Inflammatory macrophage treated with lipopolysaccharide for 4 hours (primary cell): ENCODE measurements around the gene ELP4.
"Not testable (repeated sequence)": the region's sequence is repeated elsewhere in the genome, so short reads cannot be mapped to it uniquely, and the experiment has no call there.

ENCODE experiments used
- DNase-seq: peaks from one replicate; pipeline ENCODE4 v3.0.0-alpha.2; 2020

ELP4 gene

GRCh38 chr11:31649129-31649966, 139.8 kb downstream of the ELP4 start:
- no peak for DNase-seq

GRCh38 chr11:31651208-31651607, 141.6 kb downstream of the ELP4 start:
- no peak for DNase-seq

- DNase-seq: no peak
These were observed 142.3 kb downstream of the ELP4 start for GRCh38 chr11:31651822-31652221.

DNA sequence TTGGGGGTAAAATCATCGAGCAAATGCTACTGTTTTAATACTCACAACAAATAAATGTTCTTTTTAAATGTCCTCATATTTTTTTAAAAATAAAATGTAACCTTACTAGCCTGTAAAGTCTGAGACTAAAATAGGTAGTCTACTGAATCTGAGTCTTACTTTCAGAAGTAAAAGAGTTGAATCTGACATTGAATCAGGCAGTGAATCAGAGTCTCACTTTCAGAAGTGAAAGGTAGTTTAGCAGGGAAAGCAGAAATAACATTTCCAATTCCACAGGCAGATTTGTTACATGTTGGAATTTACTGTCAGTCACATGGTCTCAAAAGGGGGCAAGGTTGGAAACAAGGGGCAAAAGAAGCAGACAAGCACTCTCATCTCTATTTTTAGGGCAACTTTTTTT, 143.0 kb downstream of the ELP4 start:
- DNase-seq: no peak

- no peak for DNase-seq
These were observed 145.9 kb downstream of the ELP4 start for GRCh38 chr11:31655483-31655882.

- DNase-seq: no peak
These were observed 146.5 kb downstream of the ELP4 start for GRCh38 chr11:31656051-31656450.

DNA sequence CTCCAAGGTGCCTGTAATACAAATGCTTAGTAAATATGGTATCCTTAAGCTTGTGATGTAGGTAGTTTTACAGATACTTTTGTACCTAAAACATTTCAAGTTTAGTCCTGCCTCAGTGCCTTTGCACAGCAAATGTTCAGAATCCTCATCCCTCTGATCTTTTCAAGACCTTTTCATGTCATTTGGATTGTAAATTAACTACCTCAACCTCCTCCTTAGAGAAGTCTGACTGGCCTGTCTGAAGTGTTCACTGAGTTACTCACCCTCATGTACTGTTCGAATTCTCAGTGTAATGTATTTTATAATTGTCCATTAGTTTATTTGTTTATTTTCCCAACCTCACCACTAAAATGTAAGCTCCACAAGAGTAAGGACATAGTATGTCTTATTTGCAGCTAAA, 147.5 kb downstream of the ELP4 start:
- no peak for DNase-seq

DNA sequence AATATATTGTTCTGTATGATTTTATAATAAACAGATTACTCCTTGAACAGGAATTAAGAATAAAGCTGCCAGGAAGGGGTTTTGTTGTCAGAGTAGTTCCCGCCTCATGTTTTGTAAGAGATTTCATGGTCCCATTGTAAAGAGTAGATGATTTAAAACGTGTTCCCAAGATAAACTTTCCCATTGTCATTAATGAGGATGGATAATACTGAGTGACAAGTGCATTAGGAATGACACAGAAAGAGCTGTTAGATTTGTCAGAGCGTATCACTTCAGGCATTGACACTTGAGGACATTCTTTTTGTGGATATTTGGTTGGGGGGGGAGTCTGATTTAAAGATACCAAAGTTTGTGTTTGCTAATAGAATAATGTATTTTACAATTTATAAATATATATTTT, 154.6 kb downstream of the ELP4 start:
- DNase-seq: no peak

- no peak for DNase-seq
These were observed 155.4 kb downstream of the ELP4 start for GRCh38 chr11:31664954-31665353.

DNA sequence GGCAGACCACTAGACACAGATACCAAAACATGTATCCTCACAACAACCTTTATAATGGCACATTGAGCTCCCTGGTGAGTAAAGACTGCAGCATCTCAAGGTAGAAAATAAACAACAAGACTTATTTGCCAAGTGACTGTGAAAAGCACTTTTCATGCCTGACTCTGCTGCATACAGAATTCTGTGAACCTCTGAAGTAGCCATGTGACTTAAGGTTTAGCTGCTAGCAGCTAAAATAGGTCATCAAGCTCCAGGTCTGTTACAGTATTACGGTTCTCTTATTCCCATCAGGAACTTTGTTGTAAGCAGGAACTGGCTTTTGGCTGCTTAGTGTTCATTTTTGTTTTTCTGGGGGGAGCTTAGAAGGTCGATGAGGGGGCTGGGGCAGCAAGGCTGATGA, 162.1 kb downstream of the ELP4 start:
- DNase-seq: no peak

- not testable (repeated sequence) for DNase-seq
These were observed 163.5 kb downstream of the ELP4 start for GRCh38 chr11:31673108-31673507.

- DNase-seq: no peak
These were observed 166.9 kb downstream of the ELP4 start for GRCh38 chr11:31676280-31676982.

DNA sequence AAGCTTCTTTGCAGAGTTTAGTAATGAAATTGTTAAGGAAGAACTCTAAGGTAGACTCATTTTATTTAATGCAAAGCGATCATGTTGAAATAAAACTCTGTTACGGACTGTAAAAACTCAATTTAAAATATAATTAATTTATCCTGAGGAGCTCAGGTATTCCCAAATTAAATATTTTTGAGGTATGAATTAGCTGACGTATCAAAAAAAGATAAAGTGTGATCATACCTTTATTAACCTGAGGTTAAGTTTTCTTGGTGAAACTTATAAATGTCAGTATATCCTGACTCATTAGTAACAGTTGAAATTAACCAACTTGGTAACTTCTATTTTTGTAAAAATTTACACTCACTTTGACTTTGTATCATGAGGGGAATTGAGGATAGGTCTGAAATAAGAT, 171.2 kb downstream of the ELP4 start:
- DNase-seq: no peak

DNA sequence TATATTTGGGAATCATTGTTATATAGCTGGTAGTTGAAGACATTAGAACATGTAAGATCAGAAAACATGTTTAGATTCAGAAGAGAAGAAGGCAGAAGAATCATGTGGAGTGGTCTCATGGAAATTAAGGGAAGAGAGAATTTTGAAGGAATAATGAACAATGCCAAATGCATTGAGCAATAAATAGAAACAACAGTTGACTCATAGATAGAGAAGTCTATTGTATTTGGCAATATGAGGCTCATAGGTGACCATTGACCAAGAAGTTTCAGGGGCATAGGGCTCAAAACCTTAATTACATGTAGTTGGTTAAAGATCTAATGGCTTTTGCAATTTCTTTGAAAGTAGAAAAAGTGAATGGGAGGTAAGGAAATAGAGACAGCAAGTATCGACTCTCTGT, 177.7 kb downstream of the ELP4 start:
- DNase-seq: no peak

- DNase-seq: no peak
These were observed 178.3 kb downstream of the ELP4 start for GRCh38 chr11:31687861-31688260.

DNA sequence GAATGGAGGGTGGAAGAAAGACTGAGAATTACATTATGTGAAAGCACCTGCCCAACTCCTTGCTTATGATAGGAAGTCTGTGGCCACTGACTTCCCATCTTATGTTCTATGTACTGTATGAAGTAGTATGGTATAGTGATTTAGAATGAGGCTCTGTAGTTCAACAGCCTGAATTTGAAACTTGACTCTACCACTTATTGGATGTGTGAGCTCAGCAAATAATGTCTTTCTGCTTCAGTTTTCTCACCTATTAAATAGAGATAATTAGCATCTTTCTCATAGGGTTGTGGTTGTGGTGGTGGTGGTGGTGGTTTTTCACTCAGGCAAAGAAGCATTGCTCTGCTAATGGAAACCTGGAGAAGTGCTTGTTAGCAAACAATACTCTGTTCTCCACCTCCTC, 180.0 kb downstream of the ELP4 start:
- no peak for DNase-seq

- DNase-seq: no peak
These were observed 180.5 kb downstream of the ELP4 start for GRCh38 chr11:31690041-31690440.

GRCh38 chr11:31690516-31690915, 180.9 kb downstream of the ELP4 start:
- no peak for DNase-seq

DNA sequence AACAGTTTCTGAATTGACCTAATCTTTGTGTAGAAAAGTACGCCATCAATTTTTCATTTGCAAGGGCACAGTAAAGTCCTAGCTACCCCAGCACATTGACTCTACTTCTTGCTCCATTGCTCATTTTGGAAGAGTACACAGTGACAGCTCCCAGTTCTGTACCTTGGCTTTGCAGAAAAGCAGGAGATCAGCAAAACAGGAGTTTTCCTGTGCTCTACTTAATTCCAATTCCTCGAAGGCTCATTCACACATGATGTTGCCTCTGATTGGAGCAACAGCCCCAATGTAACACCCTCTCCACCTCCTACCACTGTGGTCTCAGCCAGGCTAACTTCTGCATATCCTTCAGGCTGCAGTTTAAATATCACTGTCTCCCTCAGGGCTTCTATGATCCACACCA, 182.9 kb downstream of the ELP4 start:
- DNase-seq: no peak

GRCh38 chr11:31697049-31697448, 187.5 kb downstream of the ELP4 start:
- not testable (repeated sequence) for DNase-seq

DNA sequence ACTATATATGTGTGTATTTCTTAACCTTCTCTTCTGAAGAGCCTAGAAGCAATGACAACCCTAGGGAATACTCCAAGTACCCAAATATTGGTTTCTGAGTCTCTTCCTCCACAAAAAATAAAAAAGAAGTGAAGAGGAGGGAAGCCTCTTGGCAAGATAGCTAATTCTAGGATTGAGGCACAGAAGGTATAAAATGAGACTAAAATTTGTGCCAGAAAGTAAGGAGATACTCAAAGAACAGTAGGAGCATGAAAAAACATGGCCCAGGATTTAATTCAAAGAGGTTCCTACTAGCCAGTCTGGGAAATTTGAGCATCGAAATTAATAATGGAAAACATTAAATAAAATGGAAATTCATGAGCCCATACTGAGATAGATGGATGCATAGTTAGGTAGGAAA, 189.5 kb downstream of the ELP4 start:
- DNase-seq: no peak

DNA sequence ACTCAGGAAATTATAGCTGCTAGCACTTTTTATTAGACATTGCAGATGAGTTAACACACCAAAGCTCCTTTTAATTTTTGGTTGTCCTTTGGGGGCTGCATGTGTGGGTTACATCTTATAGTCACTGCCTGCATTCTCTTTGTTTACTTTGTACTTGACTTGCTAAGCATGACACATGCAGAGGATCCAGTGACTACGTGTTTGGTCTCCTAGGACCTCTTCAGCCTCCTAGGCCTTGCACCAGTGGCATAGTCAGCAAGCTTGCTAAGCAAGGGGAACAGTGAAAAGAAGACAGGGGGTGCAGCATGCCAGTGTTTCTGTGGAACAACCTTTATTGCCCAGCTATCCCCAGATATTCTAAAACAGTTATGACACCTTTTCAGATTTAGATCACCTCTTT, 193.4 kb downstream of the ELP4 start:
- no peak for DNase-seq

GRCh38 chr11:31706357-31706756, 196.8 kb downstream of the ELP4 start:
- DNase-seq: no peak

DNA sequence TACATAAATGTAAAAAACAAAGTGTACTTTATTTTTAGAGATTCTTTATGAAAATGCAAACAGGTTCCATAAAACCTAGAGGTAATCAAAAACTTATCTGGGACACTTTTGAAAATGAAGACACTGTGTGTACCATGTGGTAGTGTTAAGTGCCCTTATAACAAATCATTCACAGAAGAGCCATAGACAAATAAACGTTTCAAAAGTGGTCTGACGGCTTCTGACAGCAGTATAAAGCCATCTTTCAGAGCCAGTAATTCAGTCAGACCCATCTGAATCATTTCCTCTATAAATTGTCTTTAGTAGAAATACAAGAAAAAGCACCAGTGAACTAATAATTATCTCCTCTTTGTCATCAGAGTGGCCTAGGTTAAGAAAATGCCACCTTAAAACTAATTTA, 201.6 kb downstream of the ELP4 start:
- DNase-seq: no peak

DNA sequence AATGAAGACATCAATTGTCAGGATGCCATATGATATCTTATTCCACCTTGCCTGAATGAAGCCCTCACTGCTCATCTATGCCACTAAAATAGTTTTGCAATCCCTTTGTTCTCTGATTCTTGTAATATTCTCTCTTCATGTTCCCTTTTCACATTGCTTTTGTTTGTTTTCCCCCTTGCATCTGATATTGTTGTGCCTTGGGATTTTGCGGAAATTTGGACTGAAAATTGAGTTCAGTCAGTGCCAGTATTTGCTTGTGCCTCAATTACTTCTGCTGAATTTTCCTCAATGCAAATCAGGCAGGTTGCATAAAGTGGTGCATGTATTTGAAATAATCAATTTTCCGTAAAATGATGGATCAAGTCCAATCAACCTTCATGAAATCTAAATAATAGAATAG, 203.3 kb downstream of the ELP4 start:
- no peak for DNase-seq
